GM12878 (cell line): ENCODE results near the gene COG4. TPM values are rescaled to one million over a fixed set of nuclear protein-coding genes. Genes with fewer than 3 reads are reported as not detected.

Experiments
- ATAC-seq: fragments of 200-7000 bp; cut with Tn5 transposase; 3 replicates; pipeline ENCODE4 v1.9.1; 2020; ENCODE audit warnings: mild to moderate bottlenecking, moderate library complexity
- BruUV-seq: library from RNA; stranded (reverse); fragments of 400-500 nt; replicated peaks from 2 replicates; lab custom pipeline; 2021; lab: Mats Ljungman, UMichigan
- CTCF ChIA-PET: fragments of 300-600 bp; sonication (Branson Sonifier 250); formaldehyde crosslinking; extraction: SDS; loops from one replicate; lab custom pipeline; 2021; ENCODE audit warnings: inconsistent platforms; lab: Yijun Ruan, JAX
- POLR2A ChIA-PET: fragments of 350-600 bp; formaldehyde crosslinking; extraction: SDS; loops from one replicate; lab custom pipeline; 2021; ENCODE audit warnings: inconsistent platforms; lab: Charles Lee
- RAD21 ChIA-PET: fragments of 300-600 bp; sonication (Branson Sonifier 250); formaldehyde crosslinking; loops from one replicate; lab custom pipeline; 2023; ENCODE audit warnings: antibody characterized with exemption; ENCODE audit not compliant: unreplicated experiment; lab: Charles Lee
- SMC1A ChIA-PET: fragments of 300-600 bp; sonication (Branson Sonifier 250); formaldehyde crosslinking; loops from one replicate; lab custom pipeline; 2023; ENCODE audit not compliant: unreplicated experiment, uncharacterized antibody; lab: Charles Lee
- DNase-seq: peaks from one replicate; pipeline ENCODE4 v3.0.0-alpha.2; 2011; ENCODE audit warnings: low read depth, low spot score
- FAIRE-seq: peaks from 3 replicates; lab custom pipeline; 2011; peaks lifted over from hg19 to GRCh38; lab: Jason Lieb, UNC
- H2AFZ ChIP-seq: 2 replicates; pipeline ENCODE4 v1.6.0; 2011; ENCODE audit warnings: low read depth, low read length, control low read depth; ENCODE audit not compliant: control insufficient read depth
- H3K27ac ChIP-seq: 2 replicates; pipeline ENCODE4 v1.5.1; 2011; ENCODE audit warnings: control low read depth; ENCODE audit not compliant: control insufficient read depth, insufficient read depth
- H3K27me3 ChIP-seq, 2 experiments: replicated peaks in 1 of 2; 2 replicates each; pipeline versions ENCODE4 v1.6.0 to v1.6.1; 2011; ENCODE audit warnings: low read length in 1 of 2; ENCODE audit not compliant: control insufficient read depth in 2 of 2, insufficient read depth in 2 of 2
- H3K36me3 ChIP-seq, 2 experiments: 2 replicates each; pipeline ENCODE4 v1.5.1; 2011; ENCODE audit warnings: low read length in 1 of 2; ENCODE audit not compliant: control insufficient read depth in 2 of 2, insufficient read depth in 2 of 2
- H3K4me1 ChIP-seq: 2 replicates; pipeline ENCODE4 v1.6.1; 2011; ENCODE audit warnings: mild to moderate bottlenecking, low read length, moderate library complexity, mixed read lengths; ENCODE audit not compliant: control insufficient read depth, insufficient read depth
- H3K4me2 ChIP-seq: 2 replicates; pipeline ENCODE4 v1.6.0; 2011; ENCODE audit warnings: control low read depth; ENCODE audit not compliant: control insufficient read depth, insufficient read depth
- H3K4me3 ChIP-seq: fragments of 200-600 bp; sonication (generic); 2 replicates; pipeline ENCODE4 v1.5.1; 2016
- H3K79me2 ChIP-seq: 2 replicates; pipeline ENCODE4 v1.6.0; 2011; ENCODE audit warnings: low read length; ENCODE audit not compliant: control insufficient read depth, insufficient read depth
- H3K9ac ChIP-seq: 2 replicates; pipeline ENCODE4 v1.8.0; 2011; ENCODE audit warnings: low read length, control low read depth, mixed read lengths; ENCODE audit not compliant: control insufficient read depth, insufficient read depth
- H3K9me3 ChIP-seq: replicated peaks from 3 replicates; pipeline ENCODE4 v1.5.1; 2011; ENCODE audit warnings: mild to moderate bottlenecking, low read length; ENCODE audit not compliant: control insufficient read depth, insufficient read depth
- H4K20me1 ChIP-seq: 2 replicates; pipeline ENCODE4 v1.6.0; 2011; ENCODE audit not compliant: control insufficient read depth, insufficient read depth
- BACH1 ChIP-seq: fragments of 450-650 bp; IDR thresholded peaks from 2 replicates; pipeline ENCODE4 v1.6.1; 2017; ENCODE audit warnings: mild to moderate bottlenecking, borderline replicate concordance
- CREM ChIP-seq: IDR thresholded peaks from 2 replicates; pipeline ENCODE4 v1.6.1; 2014; ENCODE audit warnings: antibody characterized with exemption, low read depth
- DPF2 ChIP-seq: fragments of 450-650 bp; IDR thresholded peaks from 2 replicates; pipeline ENCODE4 v1.6.1; 2017; ENCODE audit warnings: mild to moderate bottlenecking
- ELK1 ChIP-seq: IDR thresholded peaks from 2 replicates; pipeline ENCODE4 v1.6.1; 2012; ENCODE audit warnings: low read depth, low read length, improper control_type of control experiment
- HDAC6 ChIP-seq: fragments of 200-600 bp; sonication (generic); IDR thresholded peaks from one replicate; pipeline ENCODE4 v1.8.0; 2017; ENCODE audit warnings: antibody characterized with exemption; ENCODE audit not compliant: unreplicated experiment
- JUNB ChIP-seq: IDR thresholded peaks from 2 replicates; pipeline ENCODE4 v1.6.1; 2016; ENCODE audit warnings: antibody characterized with exemption, mild to moderate bottlenecking
- LARP7 ChIP-seq: fragments of 450-650 bp; IDR thresholded peaks from 2 replicates; pipeline ENCODE4 v1.6.1; 2017; ENCODE audit warnings: mild to moderate bottlenecking
- MEF2B ChIP-seq: fragments of 450-650 bp; IDR thresholded peaks from 2 replicates; pipeline ENCODE4 v1.6.1; 2018; ENCODE audit warnings: mild to moderate bottlenecking, moderate library complexity; ENCODE audit not compliant: partially characterized antibody, poor library complexity, severe bottlenecking
- RAD21 ChIP-seq: IDR thresholded peaks from 2 replicates; pipeline ENCODE4 v1.6.1; 2011; ENCODE audit warnings: mild to moderate bottlenecking, low read depth, low read length, moderate library complexity; ENCODE audit not compliant: insufficient read depth
- USF2 ChIP-seq: IDR thresholded peaks from 2 replicates; pipeline ENCODE4 v1.6.1; 2011; ENCODE audit warnings: low read depth, low read length, improper control_type of control experiment, borderline replicate concordance
- YY1 ChIP-seq: IDR thresholded peaks from 2 replicates; pipeline ENCODE4 v1.6.1; 2011; ENCODE audit warnings: low read depth, mild to moderate bottlenecking, low read length
- ZNF687 ChIP-seq: fragments of 450-650 bp; IDR thresholded peaks from 2 replicates; pipeline ENCODE4 v1.6.1; 2017; ENCODE audit warnings: mild to moderate bottlenecking, moderate library complexity
- WGBS: methylation state at CpG from one replicate; pipeline ENCODE4 v1.1.6; 2016; ENCODE audit warnings: low lambda C conversion rate; ENCODE audit not compliant: insufficient replicate concordance, insufficient coverage; ENCODE audit errors: missing lambda C conversion rate; 5-methylcytosine and 5-hydroxymethylcytosine counted together
- in situ Hi-C: fragments of 300-500 bp; cut with MboI; formaldehyde crosslinking; loops from 9 replicates; pipeline ENCODE4 v1.14.3; 2018; ENCODE audit warnings: mixed read lengths
- intact Hi-C: fragments of 100-400 bp; cut with micrococcal nuclease; formaldehyde crosslinking; loops from one replicate; pipeline ENCODE4 v1.14.2; 2022; ENCODE audit not compliant: unreplicated experiment
- polyA plus RNA-seq, 11 experiments: library from polyadenylated mRNA; depleted of rRNA in 4 of 11; unstranded in 6 of 11; stranded (reverse) in 5 of 11; fragments of >200 nt; fragmentation: Nextera tagmentation in 4 of 11; fragmentation: Illumina TruSeq in 1 of 11; extraction: Ambion mirVana in 4 of 11; extraction: Trizol in 1 of 11; gene quantifications; 1 replicate in 1 of 11; 2 replicates in 10 of 11; pipeline versions ENCODE4 v1.2.1 to v1.2.3, GENCODE V29; 2011 to 2016; ENCODE audit warnings: inconsistent platforms in 2 of 11, missing spikeins in 2 of 11, low read depth in 1 of 11
- total RNA-seq, 4 experiments: library from RNA; depleted of rRNA in 3 of 4; stranded (reverse); fragments of >200 nt in 3 of 4; fragmentation: Illumina TruSeq in 1 of 4; extraction: Trizol in 1 of 4; gene quantifications; 2 replicates each; pipeline versions ENCODE4 v1.2.1 to v1.2.3, GENCODE V29; 2013 to 2021

COG4 gene
- total and polyA plus RNA-seq, 10 of the 15 experiments (the other 5 are each of a cell fraction or from before 2014, with no cell fraction given), result 7.0 to 57.7 (median 33.0) TPM

GRCh38 chr16:70437017-70437581, 86.3 kb downstream of the COG4 start:
- 12% methylated on average over 5 of the region's 5 CpGs for WGBS
- POLR2A ChIA-PET, result interaction anchor here (0.7 to 4.3 kb wide), 15 partner anchors 9 to 88 kb away, joined by 3 to 30 read pairs (median 5); partner anchors contain the start of genes COG4, FCSK and SF3B3
- H3K36me3 ChIP-seq, result peaks cover 0 to 4% of the 10 kb centered on the region in 2 experiments; a peak in 1 of 4 replicates
- H3K4me1 ChIP-seq, result peaks cover 40% of the 10 kb centered on the region
- SMC1A ChIA-PET, result interaction anchor here (1.0 to 5.0 kb wide), 16 partner anchors 8 to 85 kb away, joined by 3 to 36 read pairs (median 6); partner anchors contain the start of gene FCSK
- ATAC-seq (peak; percentile 4; the same call in 1 of the 3 replicates), DNase-seq (no peak), FAIRE-seq (no peak)
- H3K4me3 ChIP-seq, result peak overlapping the region; percentile 88
- intact Hi-C loops, result loop anchor here (10.0 kb wide), 1 partner anchor 872 kb away; the partner anchor contains the start of gene NFAT5
- CTCF ChIA-PET, result interaction anchor here (0.6 to 4.0 kb wide), 4 partner anchors 18 to 94 kb away, joined by 3 to 25 read pairs (median 3); partner anchors contain the start of gene FCSK
- peak overlapping the region; percentile 83 for H3K9ac ChIP-seq
- no peaks in the 10 kb centered on the region for H4K20me1 ChIP-seq
- in situ Hi-C loops, result no loop called here
- H3K27me3 ChIP-seq, result no peaks in the 10 kb centered on the region
- H3K79me2 ChIP-seq, result peaks cover 65% of the 10 kb centered on the region
- H2AFZ ChIP-seq, result no peak overlapping the region
- BruUV-seq, result TSS peak; percentile 56
- H3K9me3 ChIP-seq, result no peaks in the 10 kb centered on the region
- RAD21 ChIA-PET, result interaction anchor here (0.9 to 3.5 kb wide), 9 partner anchors 9 to 56 kb away, joined by 3 to 30 read pairs (median 11); partner anchors contain the start of gene FCSK
- peak overlapping the region; percentile 71 for H3K27ac ChIP-seq
- H3K4me2 ChIP-seq, result peak overlapping the region; percentile 78
- TF ChIP-seq USF2 (no peak), BACH1 (no peak), ZNF687 (0 out of 2 replicates have a peak, but pooled peaks have one; percentile 16), MEF2B (peak; percentile 41), HDAC6 (no peak), CREM (no peak), RAD21 (0 out of 2 replicates have a peak, but pooled peaks have one; percentile 5), JUNB (no peak), DPF2 (peak; percentile 30), LARP7 (0 out of 2 replicates have a peak, but pooled peaks have one; percentile 36), YY1 (0 out of 2 replicates have a peak, but pooled peaks have one; percentile 13), ELK1 (0 out of 2 replicates have a peak, but pooled peaks have one; percentile 13)
